GM18858 (cell line): ENCODE results near the gene AMH.

Source experiments
- ATAC-seq: cut with Tn5 transposase; IDR thresholded peaks from one replicate; pipeline ENCODE4 v1.9.1; 2021; ENCODE audit not compliant: unreplicated experiment

The AMH gene

DNA sequence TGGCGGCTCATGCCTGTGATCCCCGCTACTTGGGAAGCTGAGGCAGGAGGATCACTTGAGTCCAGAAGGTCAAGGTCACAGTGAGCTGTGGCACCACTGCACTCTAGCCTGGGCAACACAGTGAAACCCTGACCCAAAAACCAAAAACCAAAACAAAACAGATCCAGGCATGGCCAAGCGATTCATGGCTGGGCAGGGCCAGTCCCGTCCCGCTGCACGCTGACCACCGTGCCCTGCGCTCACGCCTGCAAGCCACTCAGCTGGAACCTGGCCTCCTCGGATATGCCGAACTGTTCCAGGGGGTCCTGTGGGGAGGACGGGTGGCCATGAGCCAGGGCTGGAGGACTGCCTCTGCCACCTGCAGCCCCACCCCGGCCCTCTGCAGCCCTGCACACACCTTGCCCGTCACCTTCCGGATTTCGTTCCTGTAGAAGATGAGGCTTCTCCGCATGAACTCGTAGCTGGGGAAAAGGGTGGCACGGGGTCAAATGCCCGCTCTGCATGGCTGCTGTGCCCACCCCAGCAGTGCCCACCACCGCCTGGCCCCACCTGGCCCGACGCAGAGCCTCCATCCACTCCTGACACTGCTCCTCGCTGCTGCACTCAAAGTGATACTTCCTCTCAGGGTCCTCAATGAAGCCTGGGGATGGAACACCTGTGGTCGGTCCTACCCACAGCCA lies 15.4 kb upstream of the AMH start:
- ATAC-seq: no peak

DNA sequence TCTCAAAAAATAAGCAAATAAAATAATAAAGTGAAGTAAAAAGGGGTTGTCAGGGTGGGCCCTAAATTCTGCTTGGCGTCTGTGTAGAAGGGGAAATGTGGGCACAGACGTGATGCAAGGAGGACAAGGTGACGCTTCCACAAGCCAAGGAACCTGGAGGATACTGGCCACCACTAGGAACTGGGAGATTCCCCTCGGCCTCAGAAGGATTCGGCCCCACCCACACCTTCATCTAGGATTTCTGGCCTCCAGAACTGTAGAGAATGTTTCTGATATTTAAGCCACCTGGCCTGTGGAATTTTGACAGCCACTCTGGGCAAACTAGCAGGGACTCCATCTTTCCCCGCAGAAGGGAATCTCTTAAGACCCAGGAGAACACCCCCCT lies 14.1 kb upstream of the AMH start:
- no peak for ATAC-seq

DNA sequence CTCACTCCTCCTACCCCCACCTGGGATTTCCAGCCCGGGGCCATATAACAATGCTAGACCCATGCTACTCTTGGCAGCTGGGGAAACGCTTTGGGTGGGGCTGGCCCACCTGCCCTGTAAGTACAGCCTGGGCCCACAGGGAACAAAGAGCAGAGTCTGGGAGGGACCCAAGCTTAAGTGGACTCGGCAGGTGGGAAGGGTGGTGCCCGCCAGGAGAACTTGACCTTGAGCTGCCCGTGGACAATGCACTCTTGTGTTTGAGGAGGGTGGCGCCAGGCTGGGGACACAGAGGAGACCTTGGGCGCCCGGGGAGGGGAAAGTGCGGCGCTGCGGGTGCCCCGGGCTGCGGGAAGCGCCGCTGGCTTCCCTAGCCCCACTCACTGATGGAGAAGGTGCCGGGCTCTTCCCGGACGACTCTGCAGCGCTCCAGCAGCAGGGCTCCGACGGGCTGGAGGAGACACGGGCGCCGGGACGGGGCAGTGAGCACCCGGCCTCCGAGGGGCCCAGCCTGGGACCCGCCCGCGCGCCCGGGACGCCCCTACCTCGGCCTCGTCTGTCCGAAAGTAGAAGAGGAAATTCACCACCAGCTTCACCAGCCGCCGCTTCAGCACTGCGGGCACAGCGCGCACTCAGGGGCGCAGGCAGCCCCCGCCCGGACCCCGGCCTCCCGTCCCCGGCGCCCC lies 13.6 kb upstream of the AMH start:
- peak; percentile 4 for ATAC-seq

DNA sequence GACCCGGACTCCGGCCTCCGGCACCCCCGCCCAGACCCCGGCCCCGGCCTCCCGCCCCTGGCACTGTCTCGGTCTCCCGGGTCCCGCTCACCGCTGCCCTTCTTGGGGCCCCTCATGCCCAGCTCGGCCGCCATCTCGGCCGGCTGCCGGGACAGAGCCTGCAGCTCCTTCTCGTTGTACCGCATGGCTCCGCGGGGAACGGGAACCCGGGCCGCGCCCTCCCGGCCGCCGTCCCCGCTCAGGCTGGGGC lies 13.1 kb upstream of the AMH start:
- no peak for ATAC-seq

DNA sequence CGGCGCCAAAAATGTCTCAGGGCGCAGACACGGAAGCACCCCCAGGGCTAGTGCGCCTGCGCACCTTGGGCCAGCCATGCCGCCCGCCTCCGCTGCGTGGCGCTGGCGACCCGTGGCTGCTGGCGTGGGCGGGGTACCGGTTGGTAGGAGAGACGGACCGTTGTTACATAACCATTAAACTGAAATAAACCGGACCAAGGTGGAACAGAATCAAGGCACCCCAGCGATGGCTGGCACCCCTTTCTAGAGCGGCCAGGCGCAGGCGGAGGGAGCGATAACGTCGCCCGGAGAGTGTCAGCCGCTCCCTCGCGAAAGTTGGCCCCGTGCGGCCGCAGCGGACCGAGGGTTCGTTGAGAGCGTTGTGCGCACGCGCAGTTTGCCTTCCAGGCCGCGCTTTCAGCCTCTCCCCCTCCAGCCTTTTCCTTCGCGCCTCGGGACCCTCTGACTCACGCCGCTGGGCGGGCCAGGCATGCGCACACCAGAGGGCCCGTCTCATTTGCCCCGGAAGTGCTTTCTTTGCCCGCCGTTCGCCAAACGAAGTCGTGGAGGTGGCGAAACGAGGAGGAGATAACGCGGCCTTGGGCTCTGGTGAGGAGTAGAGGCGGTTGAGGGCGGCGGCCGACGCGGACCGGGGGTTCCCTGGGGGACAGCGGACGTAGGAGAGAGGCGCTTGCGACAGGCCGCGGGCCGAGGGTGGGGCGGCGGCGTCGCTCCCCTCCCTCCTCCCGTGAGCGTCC lies 12.6 kb upstream of the AMH start, which contains the start of the genes PLEKHJ1 and SF3A2:
Gene PLEKHJ1 (minus strand): TSS at position 16 of the 737 bp plus-strand sequence. CDS start 81 bp downstream, outside the sequence.
Gene SF3A2 (plus strand): TSS at position 511 of the 737 bp plus-strand sequence. CDS start 6,595 bp downstream, outside the sequence.
- peak; percentile 55 for ATAC-seq

DNA sequence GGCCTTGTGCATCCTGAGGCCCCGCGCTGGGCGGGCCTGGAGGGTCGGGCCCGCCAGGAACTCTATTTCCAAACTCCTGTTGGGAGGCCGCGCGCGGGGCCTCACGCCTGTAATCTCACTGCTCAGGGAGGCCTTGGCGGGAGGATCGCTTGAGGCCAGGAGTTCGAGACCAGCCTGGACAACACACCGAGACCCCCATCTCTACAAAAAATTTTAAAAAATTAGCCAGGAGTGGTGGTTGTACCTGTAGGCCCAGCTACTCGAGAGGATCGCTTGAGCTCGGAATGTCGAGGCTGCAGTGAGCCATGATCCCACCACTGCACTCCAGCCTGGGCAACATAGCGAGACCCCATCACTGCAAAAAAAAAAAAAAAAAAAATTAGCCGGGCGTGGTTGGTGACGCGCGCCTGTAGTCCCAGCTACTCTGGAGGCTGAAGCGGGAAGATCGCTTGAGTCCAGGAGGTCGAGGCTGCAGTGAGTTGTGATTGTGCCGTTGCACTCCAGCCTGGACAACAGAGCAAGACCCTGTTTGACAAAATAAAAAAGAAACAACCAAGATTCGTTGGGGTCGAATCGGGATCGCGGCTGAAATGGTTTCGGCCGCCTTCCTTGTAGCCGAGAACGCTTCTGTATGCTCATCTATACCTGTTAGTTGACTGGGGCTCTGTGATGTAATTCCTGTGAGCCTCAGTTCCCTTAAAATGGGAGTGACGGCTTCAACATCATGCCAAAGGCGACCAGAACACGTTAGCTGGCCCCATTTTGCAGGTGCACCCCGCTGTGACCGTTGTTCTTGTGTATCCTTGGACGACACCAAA lies 11.9 kb upstream of the AMH start:
- no peak for ATAC-seq

DNA sequence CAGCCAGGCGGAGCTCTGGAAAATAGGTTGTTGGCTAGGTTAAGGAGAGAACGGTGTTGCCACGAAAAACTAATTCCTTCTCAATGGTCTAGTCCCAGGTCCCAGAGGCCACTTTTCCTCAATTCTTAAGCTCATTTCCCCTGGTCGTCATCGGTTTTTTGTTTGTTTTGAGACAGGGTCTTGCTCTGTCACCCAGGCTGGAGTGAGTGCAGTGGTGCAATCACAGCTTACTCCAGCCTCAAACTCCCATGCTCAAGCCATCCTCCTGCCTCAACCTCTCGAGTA lies 11.3 kb upstream of the AMH start:
- ATAC-seq: no peak

DNA sequence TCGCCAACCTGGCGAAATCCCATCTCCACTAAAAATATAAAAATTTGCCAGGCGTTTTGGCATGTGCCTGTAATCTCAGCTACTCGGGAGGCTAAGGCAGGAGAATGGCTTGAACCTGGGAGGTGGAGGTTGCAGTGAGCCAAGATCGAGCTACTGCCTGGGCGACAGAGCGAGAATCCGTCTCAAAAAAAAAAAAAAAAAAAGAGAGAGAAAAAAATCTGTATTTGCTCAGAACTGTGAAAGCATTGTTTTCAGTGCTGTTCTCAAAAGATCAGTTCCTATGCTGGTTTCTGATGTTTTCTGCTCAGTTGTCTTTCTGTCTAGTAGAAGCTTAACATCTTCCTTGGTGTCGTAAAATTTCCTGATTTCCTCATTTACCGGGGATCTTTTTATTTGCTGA lies 9.9 kb upstream of the AMH start:
- no peak for ATAC-seq

DNA sequence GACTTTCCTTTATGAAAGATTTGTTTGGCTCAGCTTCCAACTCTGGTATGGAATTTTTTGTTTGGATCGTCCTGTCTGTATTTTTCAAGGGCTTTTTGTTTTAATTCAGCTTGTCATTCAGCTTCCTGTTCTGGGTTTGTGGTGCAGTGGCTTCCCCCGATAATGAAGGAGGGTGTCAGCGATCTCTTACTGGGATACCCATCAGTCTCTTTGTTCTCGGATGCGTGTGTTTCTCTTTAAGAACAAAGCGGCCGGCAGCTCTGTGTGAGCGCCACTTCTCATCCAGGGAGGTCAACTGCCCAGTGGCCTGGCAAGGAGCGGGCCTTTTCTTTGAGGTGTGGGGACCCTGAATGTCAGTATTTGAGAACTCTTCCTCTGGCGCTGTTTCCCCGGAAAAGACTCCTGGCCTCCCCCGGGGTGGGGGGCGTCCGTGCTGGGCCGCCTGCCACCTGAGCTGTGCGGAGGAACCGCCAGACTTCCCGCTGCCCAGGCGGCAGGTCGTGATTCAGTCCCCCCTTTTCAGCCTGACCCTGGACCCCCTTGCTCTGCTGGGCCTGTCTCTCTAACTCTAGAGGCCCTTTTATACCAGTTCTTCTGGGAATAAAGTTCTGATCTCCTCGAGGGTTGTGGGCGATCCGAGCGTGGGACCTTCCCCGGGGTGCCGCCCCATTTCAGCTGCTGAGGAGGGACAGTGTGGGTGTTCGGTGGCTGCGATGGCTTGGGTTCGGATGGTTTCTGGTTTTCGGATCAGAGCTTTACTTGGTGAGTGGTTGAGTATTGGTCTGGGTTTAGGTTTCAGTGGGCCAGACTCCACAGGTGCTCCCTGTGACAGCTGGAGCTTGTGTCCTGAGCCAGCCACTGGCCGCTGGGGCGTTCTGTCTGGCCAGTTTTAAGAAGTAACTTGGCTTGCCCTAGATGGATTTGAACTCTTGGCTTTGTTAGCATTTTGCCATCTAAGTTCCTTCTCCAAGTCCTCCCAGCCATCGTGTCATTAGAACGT lies 9.1 kb upstream of the AMH start:
- ATAC-seq: no peak

DNA sequence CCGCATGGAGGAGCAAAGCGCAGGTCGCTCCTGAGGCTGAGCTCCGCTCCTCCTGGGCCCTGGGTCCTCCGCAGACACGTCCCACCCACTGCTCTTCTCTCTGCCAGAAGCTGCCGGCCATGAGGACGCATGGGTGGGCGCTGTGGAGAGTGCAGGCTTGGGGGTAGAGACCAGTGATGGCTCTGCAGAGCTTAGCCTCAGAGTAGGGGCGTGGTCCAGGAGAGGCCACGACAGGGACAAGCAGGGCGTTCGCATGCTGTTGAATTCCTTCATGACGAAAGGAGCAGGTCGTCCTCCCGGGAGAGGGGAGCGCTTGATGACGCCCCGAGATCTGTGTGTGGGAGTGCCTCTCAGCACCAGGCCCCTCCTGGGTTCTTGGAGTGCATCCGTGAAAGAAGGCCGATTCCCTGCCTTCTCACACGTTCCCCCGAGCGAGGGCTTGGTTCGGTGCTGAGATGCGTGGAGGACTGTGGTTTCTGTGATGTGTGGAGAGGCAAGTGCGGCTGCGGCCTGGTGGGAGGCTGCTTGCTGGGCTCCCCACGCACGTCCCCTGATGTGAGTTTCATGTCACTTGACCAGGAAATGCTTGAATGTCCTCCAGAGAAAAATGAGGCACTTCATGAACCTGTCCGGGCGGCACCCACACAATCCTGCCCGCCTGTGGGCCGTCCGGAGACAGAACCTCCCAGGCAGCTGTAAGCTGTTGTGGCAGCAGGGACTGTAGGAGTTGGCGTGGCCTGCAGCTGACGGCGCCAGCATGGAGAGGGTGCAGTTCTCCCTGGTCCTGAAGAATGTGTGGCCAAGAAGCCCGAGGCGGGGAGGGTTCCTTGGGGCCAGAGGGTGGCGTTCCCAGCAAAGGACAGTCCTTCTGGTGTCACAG lies 8.0 kb upstream of the AMH start:
- ATAC-seq: no peak

DNA sequence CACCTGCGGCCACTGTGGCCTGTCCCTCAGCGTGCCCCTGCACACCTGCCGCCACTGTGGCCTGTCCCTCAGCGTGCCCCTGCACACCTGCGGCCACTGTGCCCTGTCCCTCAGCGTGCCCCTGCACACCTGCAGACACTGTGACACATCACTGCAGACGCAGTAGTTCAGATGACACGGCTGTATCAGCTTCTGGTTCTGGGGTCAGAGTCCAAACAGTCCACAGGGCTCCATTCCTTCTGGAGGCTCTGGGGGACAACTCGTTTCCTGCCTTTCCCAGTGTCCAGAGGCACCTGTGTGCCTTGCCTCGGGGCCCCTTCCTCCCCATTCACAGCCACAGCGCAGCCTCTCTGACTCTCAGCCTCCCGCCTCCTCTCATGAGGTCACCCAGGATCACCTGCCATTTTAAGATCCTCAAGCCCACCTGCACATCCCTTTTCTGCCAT lies 7.0 kb upstream of the AMH start:
- ATAC-seq: no peak

DNA sequence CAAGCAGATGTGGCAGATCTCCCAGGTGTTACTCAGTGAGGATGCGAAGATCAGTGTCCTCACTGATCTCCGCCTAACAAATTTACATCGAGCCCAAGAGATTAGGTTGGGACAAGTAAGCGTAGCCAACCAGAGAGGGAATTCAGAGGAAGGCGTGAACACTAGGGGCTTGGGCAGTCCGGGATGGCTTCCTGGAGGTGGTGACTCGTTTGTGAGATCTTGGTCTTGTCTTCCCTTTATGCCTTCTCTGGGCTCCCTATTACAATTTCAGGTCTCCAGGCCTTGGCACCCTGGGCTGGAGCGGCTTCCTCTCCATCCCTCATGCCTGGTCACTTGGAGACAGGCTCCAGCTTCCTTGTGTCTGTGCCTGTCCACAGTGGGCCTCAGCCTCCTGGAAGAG lies 6.3 kb upstream of the AMH start:
- no peak for ATAC-seq

DNA sequence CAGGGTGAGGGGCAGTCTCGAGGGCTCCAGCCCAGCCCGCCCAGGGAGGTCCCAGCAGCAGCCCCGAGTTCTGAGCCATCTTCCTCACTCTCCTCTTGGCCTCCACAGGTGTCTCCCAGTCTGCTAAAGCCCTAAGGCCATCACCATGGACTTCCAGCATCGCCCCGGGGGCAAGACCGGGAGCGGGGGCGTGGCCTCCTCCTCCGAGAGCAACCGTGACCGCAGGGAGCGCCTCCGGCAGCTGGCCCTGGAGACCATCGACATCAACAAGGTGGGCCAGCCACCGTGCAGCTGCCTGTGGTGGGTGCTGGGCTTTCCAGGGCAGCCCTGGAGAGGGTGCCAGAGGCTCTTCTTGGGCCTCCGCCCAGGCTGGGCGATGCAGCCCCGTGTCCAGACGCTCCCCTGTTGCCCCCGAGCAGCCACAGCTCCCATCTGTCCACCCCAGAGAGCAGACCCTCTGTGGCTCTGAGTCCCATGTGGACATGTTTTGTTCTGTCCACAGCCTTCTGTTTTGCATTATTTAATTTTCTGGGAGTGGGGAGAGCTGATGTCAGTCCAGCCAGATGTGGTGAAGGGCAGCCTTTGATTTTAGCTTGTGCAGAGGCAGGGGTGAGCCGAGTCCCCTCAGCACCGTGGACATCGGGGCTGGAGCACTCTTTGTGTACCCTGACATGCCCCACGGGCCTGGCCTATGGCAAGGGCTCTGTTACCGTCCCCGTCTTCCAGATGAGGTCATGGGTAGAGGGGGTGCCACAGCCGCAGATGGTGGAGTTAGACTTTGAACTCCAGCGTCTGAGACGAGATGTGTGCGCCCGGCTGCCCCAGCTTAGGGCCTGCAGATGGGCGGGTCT lies 5.6 kb upstream of the AMH start:
- ATAC-seq: no peak

DNA sequence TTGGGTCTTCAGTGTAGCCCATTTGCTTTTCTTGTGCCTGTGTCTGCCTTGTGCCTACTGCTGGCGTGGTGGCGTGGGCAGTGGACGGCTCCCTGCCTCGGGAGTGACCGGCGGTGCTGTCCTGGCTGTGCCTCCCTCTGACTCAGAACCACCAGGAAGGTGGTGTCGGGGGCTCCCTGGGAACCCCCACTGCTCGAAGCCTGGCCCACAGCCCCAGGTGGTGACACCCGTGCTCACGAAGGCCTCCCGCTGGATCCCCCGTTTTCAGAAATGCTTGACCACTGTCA lies 5.1 kb upstream of the AMH start:
- no peak for ATAC-seq

DNA sequence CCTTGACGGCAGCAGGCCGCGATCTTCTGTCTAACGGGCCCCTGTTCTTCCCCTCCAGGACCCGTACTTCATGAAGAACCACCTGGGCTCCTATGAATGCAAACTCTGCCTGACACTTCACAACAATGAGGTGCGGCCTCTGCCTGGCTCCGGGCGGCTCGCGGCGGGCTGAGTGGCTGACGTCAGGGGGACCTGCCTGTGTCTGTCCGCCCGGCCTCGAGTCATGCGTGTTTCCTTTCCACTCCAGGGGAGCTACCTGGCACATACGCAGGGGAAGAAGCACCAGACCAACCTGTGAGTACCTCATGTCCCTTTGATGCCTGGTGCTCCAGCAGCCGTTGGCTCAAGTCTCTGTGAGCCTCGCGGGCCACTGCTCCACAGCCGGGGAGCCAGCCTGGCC lies 4.6 kb upstream of the AMH start:
- no peak for ATAC-seq

DNA sequence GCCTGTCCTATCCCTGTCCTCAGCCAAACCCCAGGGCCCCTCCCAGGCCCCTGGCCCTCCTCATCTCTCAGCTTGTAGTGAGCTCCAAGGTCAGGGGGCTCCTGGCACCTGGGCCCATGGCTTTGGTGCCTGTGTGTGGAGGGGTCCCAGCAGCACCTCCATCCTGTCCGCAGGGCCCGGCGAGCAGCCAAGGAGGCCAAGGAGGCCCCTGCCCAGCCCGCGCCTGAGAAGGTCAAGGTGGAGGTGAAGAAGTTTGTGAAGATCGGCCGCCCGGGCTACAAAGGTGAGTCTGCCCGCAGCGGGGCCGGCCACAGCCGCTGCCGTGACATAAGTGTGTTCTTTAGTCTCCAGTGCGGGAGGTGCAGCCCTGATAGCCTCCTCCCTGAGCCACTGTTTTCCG lies 3.9 kb upstream of the AMH start:
- ATAC-seq: no peak

DNA sequence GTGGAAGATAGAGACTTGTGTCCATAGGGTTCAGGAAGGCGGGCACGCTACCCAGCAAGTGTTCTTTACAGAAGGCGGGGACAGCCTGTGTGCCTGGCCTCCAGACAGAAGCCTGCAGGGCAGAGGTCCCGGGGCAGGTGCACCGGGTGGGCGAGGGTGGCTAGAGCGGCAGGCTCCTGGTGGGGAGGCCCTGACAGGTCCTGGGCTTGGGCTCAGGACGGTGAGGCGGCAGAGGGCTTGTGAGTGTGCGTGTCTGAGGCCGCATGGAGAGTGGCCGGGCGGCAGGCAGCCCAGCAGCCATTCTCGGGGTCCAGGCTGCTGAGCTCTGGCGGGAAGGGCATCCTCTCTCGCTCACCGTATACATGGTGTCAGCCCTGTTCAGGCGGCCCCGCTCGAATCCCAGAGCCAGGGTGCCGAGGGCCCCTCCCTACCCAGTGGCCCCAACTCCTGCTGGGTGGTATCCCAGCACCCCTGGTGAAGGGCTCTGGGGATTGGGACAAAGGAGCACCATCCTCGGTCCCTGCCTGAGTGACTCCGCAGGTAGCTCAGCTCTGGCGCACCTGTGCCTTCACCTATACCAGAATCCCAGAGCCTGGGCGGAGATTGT lies 3.0 kb upstream of the AMH start:
- no peak for ATAC-seq

DNA sequence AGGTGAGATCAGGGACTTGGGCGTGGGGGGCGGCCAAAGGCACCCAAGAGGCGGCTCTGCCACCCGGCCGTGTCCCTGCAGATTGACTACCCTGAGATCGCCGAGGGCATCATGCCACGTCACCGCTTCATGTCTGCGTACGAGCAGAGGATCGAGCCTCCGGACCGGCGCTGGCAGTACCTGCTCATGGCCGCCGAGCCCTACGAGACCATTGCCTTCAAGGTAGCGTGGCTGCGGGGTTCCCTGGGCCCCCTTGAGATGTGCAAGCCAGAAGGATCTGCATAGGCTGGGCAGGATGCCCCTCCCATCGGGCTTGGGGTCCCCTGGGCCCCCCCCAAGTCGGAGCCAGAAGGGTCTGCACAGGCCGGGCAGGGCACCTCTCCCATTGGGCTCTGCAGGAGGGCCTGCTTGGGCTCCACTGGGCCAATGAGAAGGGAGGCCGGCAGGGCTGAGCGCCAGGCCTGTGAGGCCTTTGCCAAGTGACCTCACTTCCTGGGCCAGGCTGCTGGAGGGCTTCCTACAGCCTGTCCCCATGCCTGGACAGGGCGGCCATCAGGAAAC lies 2.2 kb upstream of the AMH start:
- no peak for ATAC-seq
